ENCODE data around the gene CASZ1.

DNA sequence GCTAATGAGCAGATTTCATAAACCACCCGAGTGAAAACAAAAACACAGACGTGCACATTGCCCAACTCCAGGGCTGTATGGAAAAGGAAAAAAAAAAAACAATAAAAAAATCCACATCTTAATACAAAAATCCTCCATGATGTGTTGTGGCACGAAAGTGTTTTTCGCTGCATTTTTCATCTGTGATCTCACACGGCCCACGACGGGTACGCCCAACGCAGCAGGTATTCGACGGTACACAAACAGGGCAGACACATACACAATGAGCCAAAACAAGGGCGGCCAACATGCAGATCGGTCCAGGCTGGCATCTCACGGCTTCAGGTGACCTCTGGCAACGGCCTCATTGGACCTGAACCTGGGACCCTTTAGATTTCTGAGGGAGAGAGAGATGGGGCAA is 31.1 kb downstream of the CASZ1 start:
- TF ChIP-seq, protein P1, sequence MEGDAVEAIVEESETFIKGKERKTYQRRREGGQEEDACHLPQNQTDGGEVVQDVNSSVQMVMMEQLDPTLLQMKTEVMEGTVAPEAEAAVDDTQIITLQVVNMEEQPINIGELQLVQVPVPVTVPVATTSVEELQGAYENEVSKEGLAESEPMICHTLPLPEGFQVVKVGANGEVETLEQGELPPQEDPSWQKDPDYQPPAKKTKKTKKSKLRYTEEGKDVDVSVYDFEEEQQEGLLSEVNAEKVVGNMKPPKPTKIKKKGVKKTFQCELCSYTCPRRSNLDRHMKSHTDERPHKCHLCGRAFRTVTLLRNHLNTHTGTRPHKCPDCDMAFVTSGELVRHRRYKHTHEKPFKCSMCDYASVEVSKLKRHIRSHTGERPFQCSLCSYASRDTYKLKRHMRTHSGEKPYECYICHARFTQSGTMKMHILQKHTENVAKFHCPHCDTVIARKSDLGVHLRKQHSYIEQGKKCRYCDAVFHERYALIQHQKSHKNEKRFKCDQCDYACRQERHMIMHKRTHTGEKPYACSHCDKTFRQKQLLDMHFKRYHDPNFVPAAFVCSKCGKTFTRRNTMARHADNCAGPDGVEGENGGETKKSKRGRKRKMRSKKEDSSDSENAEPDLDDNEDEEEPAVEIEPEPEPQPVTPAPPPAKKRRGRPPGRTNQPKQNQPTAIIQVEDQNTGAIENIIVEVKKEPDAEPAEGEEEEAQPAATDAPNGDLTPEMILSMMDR (IDR thresholded peaks at IDR 0.05) = no peak
- no peak for TF ChIP-seq POLR2A (IDR thresholded peaks at IDR 0.05)
- TF ChIP-seq POLR2AphosphoS5 (IDR thresholded peaks at IDR 0.05) = no peak
- TF ChIP-seq EP300 (IDR thresholded peaks at IDR 0.05) = no peak
